ENCODE results near the gene GPRC5D. TPM values are rescaled to one million over a fixed set of nuclear protein-coding genes. Genes with fewer than 3 reads are reported as not detected.

Gene GPRC5D
- polyA plus RNA-seq, 1 donor (not counting 4 experiments of a cell fraction or from before 2014, with no cell fraction given), result 0.08 TPM

DNA sequence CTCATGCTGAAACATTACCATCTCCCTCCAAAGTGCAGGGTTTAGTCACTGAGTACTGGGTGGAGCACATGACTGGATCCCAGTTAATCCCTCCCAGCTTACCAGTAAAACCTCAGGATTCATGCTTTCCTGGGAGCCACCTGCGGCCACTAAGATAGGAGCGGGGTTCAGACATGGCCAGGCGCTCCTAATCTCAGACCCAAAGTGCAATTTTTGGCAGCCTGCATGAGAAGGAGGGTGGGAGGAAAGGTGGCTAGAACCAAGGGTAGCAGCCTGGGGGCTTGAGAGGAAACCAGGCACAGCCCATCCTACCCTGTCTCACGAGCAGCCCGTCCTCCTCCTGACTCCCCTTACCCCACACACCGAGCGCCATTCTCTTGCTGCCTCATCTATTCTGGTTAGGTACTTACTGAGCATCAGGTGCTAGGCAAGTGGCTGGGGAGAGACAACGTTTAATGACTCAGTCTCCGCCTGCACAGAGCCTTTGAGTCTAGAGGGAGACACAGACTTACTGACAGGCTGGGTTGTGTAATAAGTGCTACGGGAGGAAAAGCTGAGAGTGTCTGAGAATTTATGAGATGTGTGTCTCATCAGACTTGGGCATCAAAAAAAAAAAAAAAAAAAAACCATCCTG is 50.7 kb downstream of the GPRC5D start:
- H3K4me2 ChIP-seq (ENCODE audit: control insufficient read depth, extremely low read depth, insufficient read depth, low read depth, low read length), result peak overlapping the region; percentile 97
- TF ChIP-seq, protein P1, sequence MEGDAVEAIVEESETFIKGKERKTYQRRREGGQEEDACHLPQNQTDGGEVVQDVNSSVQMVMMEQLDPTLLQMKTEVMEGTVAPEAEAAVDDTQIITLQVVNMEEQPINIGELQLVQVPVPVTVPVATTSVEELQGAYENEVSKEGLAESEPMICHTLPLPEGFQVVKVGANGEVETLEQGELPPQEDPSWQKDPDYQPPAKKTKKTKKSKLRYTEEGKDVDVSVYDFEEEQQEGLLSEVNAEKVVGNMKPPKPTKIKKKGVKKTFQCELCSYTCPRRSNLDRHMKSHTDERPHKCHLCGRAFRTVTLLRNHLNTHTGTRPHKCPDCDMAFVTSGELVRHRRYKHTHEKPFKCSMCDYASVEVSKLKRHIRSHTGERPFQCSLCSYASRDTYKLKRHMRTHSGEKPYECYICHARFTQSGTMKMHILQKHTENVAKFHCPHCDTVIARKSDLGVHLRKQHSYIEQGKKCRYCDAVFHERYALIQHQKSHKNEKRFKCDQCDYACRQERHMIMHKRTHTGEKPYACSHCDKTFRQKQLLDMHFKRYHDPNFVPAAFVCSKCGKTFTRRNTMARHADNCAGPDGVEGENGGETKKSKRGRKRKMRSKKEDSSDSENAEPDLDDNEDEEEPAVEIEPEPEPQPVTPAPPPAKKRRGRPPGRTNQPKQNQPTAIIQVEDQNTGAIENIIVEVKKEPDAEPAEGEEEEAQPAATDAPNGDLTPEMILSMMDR (optimal IDR thresholded peaks at IDR 0.05 in 1 of 3, IDR thresholded peaks at IDR 0.05 in 1 of 3, conservative IDR thresholded peaks at IDR 0.05 in 1 of 3; ENCODE audit: extremely low read depth in 1 of 3, insufficient read depth in 2 of 3, low read length in 3 of 3), result peak in 1 of 3 experiments; percentile 11
- TF ChIP-seq EZH2 (IDR thresholded peaks at IDR 0.05; ENCODE audit: low read length), result no peak
- peak overlapping the region in 2 of 3 experiments; percentile 65 to 71 for H3K4me3 ChIP-seq (ENCODE audit: control insufficient read depth in 2 of 3, extremely low read depth in 1 of 3, insufficient read depth in 2 of 3, low read depth in 1 of 3, low read length in 3 of 3)
- H3K36me3 ChIP-seq (ENCODE audit: control insufficient read depth in 2 of 2, extremely low read depth in 1 of 2, insufficient read depth in 2 of 2, low read length in 2 of 2), result peaks cover 1 to 18% of the 10 kb centered on the region in 2 experiments
- no peak overlapping the region for H2AFZ ChIP-seq (ENCODE audit: control insufficient read depth, low read length)
- no peaks in the 10 kb centered on the region for H3K27me3 ChIP-seq (ENCODE audit: control insufficient read depth, extremely low read depth, insufficient read depth, low read length)
- peak; percentile 90 for DNase-seq (ENCODE audit: low read depth, low spot score)
- peak overlapping the region; percentile 87 for H3K9ac ChIP-seq (ENCODE audit: control insufficient read depth, extremely low read depth, insufficient read depth, low read length)
- H3K4me1 ChIP-seq (ENCODE audit: control insufficient read depth, extremely low read depth, insufficient read depth, low read length), result peaks cover 72% of the 10 kb centered on the region
- dilution Hi-C loops (cut with MboI; ENCODE audit: extremely low pct_ligation_motif_present, low sequenced_read_pairs), result no loop called here
- no peaks in the 10 kb centered on the region for H4K20me1 ChIP-seq (ENCODE audit: control insufficient read depth, extremely low read depth, insufficient read depth, low read length)
- peak; percentile 87 for FAIRE-seq
- no peaks in the 10 kb centered on the region for H3K9me3 ChIP-seq (ENCODE audit: control insufficient read depth, low read depth, low read length)
- H3K79me2 ChIP-seq (ENCODE audit: control insufficient read depth, insufficient read depth, low read length), result peaks cover 41% of the 10 kb centered on the region
- peak overlapping the region; percentile 99 for H3K27ac ChIP-seq (ENCODE audit: control insufficient read depth, insufficient read depth, low read length)
- peaks cover 5% of the 10 kb centered on the region for H3K9me1 ChIP-seq (ENCODE audit: control insufficient read depth, extremely low read depth, insufficient read depth, low read length)

DNA sequence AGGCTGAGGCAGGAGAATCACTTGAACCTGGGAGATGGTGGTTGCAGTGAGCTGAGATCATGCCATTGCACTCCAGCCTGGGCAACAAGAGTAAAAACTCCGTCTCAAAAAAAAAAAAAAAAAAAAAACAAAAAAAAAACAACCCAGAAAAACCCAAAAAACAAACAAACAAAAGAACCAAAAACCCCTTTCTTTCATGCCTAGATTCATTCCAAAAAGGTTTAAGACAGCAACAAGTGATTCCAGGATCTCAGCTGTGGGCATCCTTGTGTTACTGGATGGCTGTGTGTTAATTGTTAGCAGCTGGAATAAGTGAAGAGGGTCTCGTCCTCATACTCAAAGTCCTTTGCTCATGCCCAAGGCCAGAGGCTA is 51.2 kb downstream of the GPRC5D start:
- Histone ChIP-seq H3K9me1 (ENCODE audit: control insufficient read depth, extremely low read depth, insufficient read depth, low read length) (peaks cover 5% of the 10 kb centered on the region), H3K4me2 (ENCODE audit: control insufficient read depth, extremely low read depth, insufficient read depth, low read depth, low read length) (peak overlapping the region; percentile 97), H3K27ac (ENCODE audit: control insufficient read depth, insufficient read depth, low read length) (peak overlapping the region; percentile 99), H3K4me1 (ENCODE audit: control insufficient read depth, extremely low read depth, insufficient read depth, low read length) (peaks cover 73% of the 10 kb centered on the region), H3K79me2 (ENCODE audit: control insufficient read depth, insufficient read depth, low read length) (peaks cover 37% of the 10 kb centered on the region), H3K9me3 (ENCODE audit: control insufficient read depth, low read depth, low read length) (no peaks in the 10 kb centered on the region), H3K9ac (ENCODE audit: control insufficient read depth, extremely low read depth, insufficient read depth, low read length) (peak overlapping the region; percentile 87), H3K36me3 (ENCODE audit: control insufficient read depth in 2 of 2, extremely low read depth in 1 of 2, insufficient read depth in 2 of 2, low read length in 2 of 2) (peaks cover 0 to 16% of the 10 kb centered on the region in 2 experiments), H3K4me3 (ENCODE audit: control insufficient read depth in 2 of 3, extremely low read depth in 1 of 3, insufficient read depth in 2 of 3, low read depth in 1 of 3, low read length in 3 of 3) (no peak overlapping the region), H4K20me1 (ENCODE audit: control insufficient read depth, extremely low read depth, insufficient read depth, low read length) (no peaks in the 10 kb centered on the region), H3K27me3 (ENCODE audit: control insufficient read depth, extremely low read depth, insufficient read depth, low read length) (no peaks in the 10 kb centered on the region), H2AFZ (ENCODE audit: control insufficient read depth, low read length) (no peak overlapping the region)
- dilution Hi-C loops (cut with MboI; ENCODE audit: extremely low pct_ligation_motif_present, low sequenced_read_pairs), result no loop called here
- no peak for FAIRE-seq
- DNase-seq (ENCODE audit: low read depth, low spot score), result no peak
- no peak for TF ChIP-seq EZH2 (IDR thresholded peaks at IDR 0.05; ENCODE audit: low read length)
- TF ChIP-seq, protein P1 (optimal IDR thresholded peaks at IDR 0.05 in 1 of 3, IDR thresholded peaks at IDR 0.05 in 1 of 3, conservative IDR thresholded peaks at IDR 0.05 in 1 of 3; ENCODE audit: extremely low read depth in 1 of 3, insufficient read depth in 2 of 3, low read length in 3 of 3), result no peak
